ENCODE results near the gene DIAPH2. TPM values are rescaled to one million over a fixed set of nuclear protein-coding genes. Genes with fewer than 3 reads are reported as not detected.

The DIAPH2 gene
- total and polyA plus RNA-seq, 2 donors (not counting 1 experiment from before 2014, with no cell fraction given), result 4.2 to 32.4 TPM

- Histone ChIP-seq H3K27ac (ENCODE audit: low read length in 2 of 2) (no peak overlapping the region), H3K36me3 (replicated peaks in 1 of 2; ENCODE audit: control extremely low read depth in 1 of 2, control insufficient read depth in 1 of 2, extremely low read depth in 1 of 2, insufficient read depth in 2 of 2, low read length in 1 of 2) (no peaks in the 10 kb centered on the region), H3K4me2 (replicated peaks; ENCODE audit: low read depth, low read length, poor library complexity, severe bottlenecking) (no peak overlapping the region), H3K4me3 (ENCODE audit: control extremely low read depth in 1 of 5, extremely low read depth in 1 of 5, insufficient read depth in 1 of 5, low read depth in 2 of 5, low read length in 4 of 5) (no peak overlapping the region), H3K27me3 (replicated peaks in 1 of 4; ENCODE audit: control extremely low read depth in 1 of 4, control insufficient read depth in 3 of 4, insufficient read depth in 4 of 4, low read length in 3 of 4) (no peaks in the 10 kb centered on the region), H4K20me1 (ENCODE audit: control insufficient read depth, insufficient read depth, low read length, poor library complexity, severe bottlenecking) (no peaks in the 10 kb centered on the region), H3K9ac (ENCODE audit: low read length) (no peak overlapping the region), H3K9me3 (ENCODE audit: control extremely low read depth in 1 of 3, control insufficient read depth in 2 of 3, insufficient read depth in 1 of 3, low read length in 2 of 3) (no peaks in the 10 kb centered on the region), H2AFZ (ENCODE audit: insufficient read depth, low read depth, low read length, poor library complexity, severe bottlenecking) (no peak overlapping the region), H3K4me1 (ENCODE audit: control insufficient read depth in 2 of 2, insufficient read depth in 2 of 2, low read length in 2 of 2) (no peaks in the 10 kb centered on the region), H3K79me2 (ENCODE audit: control insufficient read depth, insufficient read depth, low read length) (no peaks in the 10 kb centered on the region)
- no peak for DNase-seq
- ChIA-PET POLR2A (no interaction called here), CTCF (no interaction called here)
- peaks cover 2% of the 10 kb centered on the region for H3K4me1 Mint-ChIP-seq
- H3K27ac Mint-ChIP-seq, result no peak overlapping the region
- H3K27me3 Mint-ChIP-seq, result no peaks in the 10 kb centered on the region
- TF ChIP-seq EZH2 (IDR thresholded peaks at IDR 0.05; ENCODE audit: borderline replicate concordance, insufficient read depth, low read depth, low read length, poor library complexity, severe bottlenecking), result no peak
- no peak for TF ChIP-seq CTCF (IDR thresholded peaks at IDR 0.05)
- intact Hi-C loops (cut with micrococcal nuclease), result no loop called here
- no peak for ATAC-seq (ENCODE audit: low read depth)
- no peak overlapping the region for H3K4me3 Mint-ChIP-seq
- no CpG with 5 or more reads among the region's 3 CpGs for WGBS (ENCODE audit: insufficient coverage)
- no peaks in the 10 kb centered on the region for H3K9me3 Mint-ChIP-seq (ENCODE audit: insufficient read depth)
Measured at GRCh38 chrX:97230948-97231347, 546.3 kb downstream of the DIAPH2 start.

- H3K4me3 ChIP-seq (ENCODE audit: control extremely low read depth in 1 of 5, extremely low read depth in 1 of 5, insufficient read depth in 1 of 5, low read depth in 2 of 5, low read length in 4 of 5), result no peak overlapping the region
- no peaks in the 10 kb centered on the region for H3K36me3 ChIP-seq (replicated peaks in 1 of 2; ENCODE audit: control extremely low read depth in 1 of 2, control insufficient read depth in 1 of 2, extremely low read depth in 1 of 2, insufficient read depth in 2 of 2, low read length in 1 of 2)
- peak; percentile 1 for DNase-seq
- H3K9ac ChIP-seq (ENCODE audit: low read length), result no peak overlapping the region
- no peaks in the 10 kb centered on the region for H3K27me3 ChIP-seq (replicated peaks in 1 of 4; ENCODE audit: control extremely low read depth in 1 of 4, control insufficient read depth in 3 of 4, insufficient read depth in 4 of 4, low read length in 3 of 4)
- WGBS (ENCODE audit: insufficient coverage), result no CpG with 5 or more reads among the region's 3 CpGs
- no peaks in the 10 kb centered on the region for H3K4me1 ChIP-seq (ENCODE audit: control insufficient read depth in 2 of 2, insufficient read depth in 2 of 2, low read length in 2 of 2)
- ChIA-PET CTCF (no interaction called here), POLR2A (no interaction called here)
- no peaks in the 10 kb centered on the region for H3K79me2 ChIP-seq (ENCODE audit: control insufficient read depth, insufficient read depth, low read length)
- H3K9me3 ChIP-seq (ENCODE audit: control extremely low read depth in 1 of 3, control insufficient read depth in 2 of 3, insufficient read depth in 1 of 3, low read length in 2 of 3), result no peaks in the 10 kb centered on the region
- no peak overlapping the region for H3K4me3 Mint-ChIP-seq
- no peak overlapping the region for H3K27ac ChIP-seq (ENCODE audit: low read length in 2 of 2)
- no peak for ATAC-seq (ENCODE audit: low read depth)
- no peaks in the 10 kb centered on the region for H4K20me1 ChIP-seq (ENCODE audit: control insufficient read depth, insufficient read depth, low read length, poor library complexity, severe bottlenecking)
- no peaks in the 10 kb centered on the region for H3K9me3 Mint-ChIP-seq (ENCODE audit: insufficient read depth)
- TF ChIP-seq CTCF (IDR thresholded peaks at IDR 0.05) (no peak), EZH2 (IDR thresholded peaks at IDR 0.05; ENCODE audit: borderline replicate concordance, insufficient read depth, low read depth, low read length, poor library complexity, severe bottlenecking) (no peak)
- H3K27ac Mint-ChIP-seq, result no peak overlapping the region
- H3K27me3 Mint-ChIP-seq, result no peaks in the 10 kb centered on the region
- no peak overlapping the region for H2AFZ ChIP-seq (ENCODE audit: insufficient read depth, low read depth, low read length, poor library complexity, severe bottlenecking)
- intact Hi-C loops (cut with micrococcal nuclease), result no loop called here
- no peaks in the 10 kb centered on the region for H3K4me1 Mint-ChIP-seq
- no peak overlapping the region for H3K4me2 ChIP-seq (replicated peaks; ENCODE audit: low read depth, low read length, poor library complexity, severe bottlenecking)
Measured at GRCh38 chrX:97234471-97235081, 549.9 kb downstream of the DIAPH2 start.

Data from B cell (primary cell).